ENCODE results near the gene TIMM8A. TPM values are rescaled to one million over a fixed set of nuclear protein-coding genes. Genes with fewer than 3 reads are reported as not detected.

TIMM8A gene, protein sequence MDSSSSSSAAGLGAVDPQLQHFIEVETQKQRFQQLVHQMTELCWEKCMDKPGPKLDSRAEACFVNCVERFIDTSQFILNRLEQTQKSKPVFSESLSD
- 4.9 TPM for total RNA-seq

DNA sequence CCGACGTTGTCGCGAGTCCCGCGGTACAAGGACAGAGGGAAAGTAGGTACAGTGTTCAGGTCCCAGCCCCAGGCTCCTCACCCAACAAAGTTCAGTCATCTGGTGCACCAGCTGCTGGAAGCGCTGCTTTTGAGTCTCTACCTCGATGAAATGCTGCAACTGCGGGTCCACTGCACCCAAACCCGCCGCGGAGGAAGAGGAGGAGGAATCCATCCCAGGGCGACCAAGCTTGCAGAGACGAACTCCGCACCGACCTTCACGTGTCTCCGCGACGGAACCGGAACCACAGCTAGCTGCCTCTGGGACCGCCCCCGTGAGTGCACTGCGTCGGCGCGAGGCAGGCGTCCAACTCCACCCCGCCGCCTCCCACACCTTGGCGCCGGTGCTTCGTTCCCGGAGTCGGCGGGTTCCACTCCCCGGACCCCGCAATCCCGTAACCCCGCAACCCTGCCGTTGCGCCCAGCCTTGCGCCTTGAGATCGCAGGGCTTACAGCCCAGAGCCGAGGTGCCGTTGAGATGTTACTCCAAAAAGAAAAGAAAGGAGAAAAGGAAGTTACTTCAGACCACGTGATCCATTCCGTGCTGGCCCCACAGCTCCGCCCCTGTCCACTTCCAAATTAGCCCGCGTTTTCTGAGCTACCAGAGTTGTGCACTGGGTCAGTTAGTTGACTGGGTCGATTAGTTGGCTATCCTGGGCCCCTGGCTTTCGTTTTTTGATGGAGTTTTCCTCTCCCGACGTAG lies at the start of gene TIMM8A:
Gene TIMM8A, minus strand, starts transcription at position 291 of the 741 bp plus-strand sequence. Its CDS starts 78 bp downstream, at position 213.
- DNase-seq (ENCODE audit: low spot score in 2 of 2): peak; percentile 49 to 74
- FAIRE-seq: no peak

DNA sequence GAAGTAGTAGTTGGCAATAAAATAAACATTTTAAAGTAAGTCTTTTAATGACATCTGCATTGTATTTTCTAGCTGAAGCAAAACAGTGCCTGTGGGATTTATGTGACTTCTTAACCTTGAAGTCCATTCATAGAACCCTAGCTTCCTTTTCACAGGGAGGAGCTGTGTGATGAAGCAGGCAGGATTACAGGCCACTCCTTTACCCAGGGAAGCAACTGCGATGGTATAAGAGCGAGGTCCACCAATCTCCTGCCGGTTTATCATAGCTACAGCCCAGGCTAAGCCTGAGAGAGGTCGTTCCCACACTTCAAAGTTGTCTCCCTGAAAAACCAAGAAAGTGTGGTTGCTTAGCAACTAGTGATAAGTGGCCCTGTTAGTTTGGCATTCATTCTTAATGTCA lies 49.2 kb upstream of the TIMM8A start:
- DNase-seq (ENCODE audit: low spot score in 2 of 2): no peak
- FAIRE-seq: no peak

DNA sequence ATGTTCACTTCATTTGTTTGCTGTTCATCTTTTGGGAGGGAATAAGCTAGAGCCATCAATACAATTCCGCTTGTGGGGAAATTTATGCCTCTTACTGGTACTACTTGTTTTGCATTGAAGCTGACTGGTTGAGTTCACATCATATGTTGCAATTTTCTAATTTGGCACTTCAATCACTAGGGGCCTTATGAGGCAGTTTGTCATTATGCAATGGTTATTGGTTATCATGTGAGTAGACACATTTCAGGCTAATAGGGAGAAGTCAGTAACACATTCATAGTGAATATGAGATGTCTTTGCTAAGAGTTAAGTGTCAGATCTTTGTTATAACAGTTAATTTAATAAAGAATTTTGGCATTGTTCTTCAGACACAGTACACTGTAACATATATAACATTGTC lies 47.2 kb upstream of the TIMM8A start:
- FAIRE-seq (no peak), DNase-seq (ENCODE audit: low spot score in 2 of 2) (no peak)

DNA sequence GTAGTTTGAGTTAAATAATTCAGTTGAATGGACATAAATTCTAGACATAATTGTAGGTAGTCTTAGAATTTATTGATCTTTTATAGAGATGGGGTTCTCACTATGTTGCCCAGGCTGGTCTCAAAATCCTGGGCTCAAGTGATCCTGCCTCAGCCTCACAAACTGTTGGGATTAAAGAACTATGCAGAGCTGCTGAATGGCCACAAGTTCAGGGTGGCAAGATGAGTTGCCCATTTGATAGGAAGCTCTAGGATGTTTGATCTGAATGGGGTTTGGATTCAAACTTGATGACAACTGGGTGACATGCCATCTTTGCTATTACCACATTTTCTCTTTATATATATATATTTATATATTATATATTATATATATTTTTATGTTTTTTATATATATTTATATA lies 45.8 kb upstream of the TIMM8A start:
- no peak for FAIRE-seq
- DNase-seq (ENCODE audit: low spot score in 2 of 2): no peak

DNA sequence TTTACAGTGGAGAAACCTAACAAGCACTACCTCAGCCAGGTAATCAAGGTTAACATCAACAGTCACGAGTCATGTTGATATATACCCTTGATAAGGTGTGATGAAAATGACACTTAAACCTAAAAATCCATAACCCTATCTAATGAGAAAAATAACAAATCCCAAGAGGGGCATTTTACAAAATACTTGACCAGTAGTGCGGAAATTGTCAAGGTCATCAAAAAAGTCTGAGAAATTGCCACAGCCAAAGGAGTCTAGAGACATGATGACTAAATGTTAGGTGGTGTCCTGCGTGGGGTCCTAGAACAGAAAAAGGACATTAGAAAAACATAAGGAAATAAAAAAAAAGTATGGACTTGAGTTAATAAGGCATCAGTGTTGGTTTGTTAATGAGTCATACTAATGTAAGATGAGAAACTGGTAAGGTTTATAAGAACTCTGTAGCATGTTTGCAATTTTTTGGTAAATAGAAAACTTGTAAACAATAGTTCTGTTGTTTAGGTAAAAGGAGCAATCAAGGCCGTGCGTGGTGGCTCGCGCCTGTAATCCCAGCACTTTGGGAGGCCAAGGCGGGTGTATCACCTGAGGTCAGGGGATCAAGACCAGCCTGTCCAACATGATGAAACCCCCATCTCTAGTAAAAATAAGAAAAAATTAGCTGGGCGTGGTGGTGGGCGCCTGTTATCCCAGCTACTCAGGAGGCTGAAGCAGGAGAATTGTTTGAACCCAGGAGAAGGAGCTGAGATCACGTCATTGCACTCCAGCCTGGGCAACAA lies 45.2 kb upstream of the TIMM8A start:
- FAIRE-seq: no peak
- DNase-seq (ENCODE audit: low spot score in 2 of 2): no peak

DNA sequence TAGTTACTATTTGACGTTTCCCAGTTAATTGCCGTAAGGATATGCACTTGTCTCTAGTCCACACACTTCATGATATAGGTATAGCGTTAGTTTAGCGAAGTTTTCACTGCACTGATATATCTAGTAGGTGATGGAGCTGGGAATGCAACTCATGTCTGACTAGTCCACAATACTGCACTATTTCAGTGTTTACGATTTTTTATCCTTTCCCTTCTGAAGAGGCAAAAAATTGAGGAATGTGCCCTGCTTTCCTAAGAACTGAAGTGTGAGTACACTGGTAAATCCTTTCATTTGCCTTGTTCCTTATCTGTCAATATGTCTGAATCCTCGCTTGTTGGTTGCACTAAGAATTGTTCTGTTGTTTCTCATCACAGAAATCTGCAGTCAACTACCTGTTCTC lies 43.3 kb upstream of the TIMM8A start:
- DNase-seq (ENCODE audit: low spot score in 2 of 2): no peak
- FAIRE-seq: no peak

DNA sequence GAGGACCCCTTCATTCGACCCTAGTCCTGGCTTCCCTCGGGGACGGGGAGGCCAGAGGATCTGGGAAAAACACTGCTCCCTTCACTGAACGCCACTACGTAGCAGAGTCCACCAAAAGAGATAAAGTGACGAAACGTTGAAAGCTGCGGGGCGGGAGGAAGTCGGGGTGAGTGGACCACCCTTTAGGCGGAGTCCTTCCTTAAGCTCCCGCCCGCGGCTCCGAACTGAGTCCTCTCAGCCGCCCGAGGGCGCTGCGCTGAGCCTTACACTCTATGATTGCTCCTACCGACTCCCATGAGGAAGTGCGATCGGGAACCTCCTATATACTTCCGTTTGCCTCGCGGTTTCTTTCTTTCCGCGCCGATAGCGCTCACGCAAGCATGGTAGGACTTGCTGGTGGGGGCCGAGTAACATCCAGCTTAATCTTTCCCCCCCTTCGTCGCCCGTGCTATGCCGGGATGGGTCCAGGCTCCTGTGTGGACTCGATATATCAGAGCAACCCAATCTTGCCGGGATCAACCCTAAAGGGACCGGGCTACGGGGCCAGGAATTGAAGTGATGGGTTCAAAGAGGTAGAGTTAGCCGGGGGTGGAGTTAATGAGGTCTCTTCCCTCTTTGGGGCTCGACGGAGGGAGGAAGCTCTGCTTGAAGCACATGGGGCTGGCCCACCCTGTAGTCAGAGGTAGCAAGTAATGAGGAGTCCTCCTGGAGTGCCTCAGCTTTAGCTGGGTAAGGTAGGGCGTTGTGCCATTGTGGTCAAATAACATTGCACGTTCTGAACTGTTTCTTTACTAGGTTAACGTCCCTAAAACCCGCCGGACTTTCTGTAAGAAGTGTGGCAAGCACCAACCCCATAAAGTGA lies 42.4 kb upstream of the TIMM8A start, which contains the start of gene RPL36A:
Gene RPL36A, plus strand, starts transcription at position 348 of the 862 bp plus-strand sequence. Its CDS starts 33 bp downstream, at position 381.
- DNase-seq (ENCODE audit: low spot score in 2 of 2): peak in 1 of 2 donors; percentile 65
- no peak for FAIRE-seq

DNA sequence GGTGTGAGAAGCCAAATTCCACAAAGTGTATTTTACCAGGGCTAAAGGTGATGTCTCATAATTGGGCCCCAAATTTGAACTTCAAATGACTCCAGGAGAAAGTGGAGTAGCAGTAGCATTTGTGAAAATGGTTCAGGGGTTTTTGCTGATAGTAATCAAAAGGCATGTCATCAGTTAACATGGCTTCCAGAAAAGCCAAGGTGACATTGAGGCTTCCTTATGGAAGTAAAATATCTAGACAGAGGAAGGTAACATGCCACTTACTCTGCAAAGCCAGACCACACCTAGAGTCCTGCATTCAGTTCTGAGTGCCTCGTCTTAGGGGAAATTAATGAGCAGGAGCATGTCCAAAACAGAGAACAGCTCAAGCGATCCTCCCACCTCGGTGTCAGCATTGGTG lies 40.1 kb upstream of the TIMM8A start:
- FAIRE-seq: no peak
- DNase-seq (ENCODE audit: low spot score in 2 of 2): no peak

DNA sequence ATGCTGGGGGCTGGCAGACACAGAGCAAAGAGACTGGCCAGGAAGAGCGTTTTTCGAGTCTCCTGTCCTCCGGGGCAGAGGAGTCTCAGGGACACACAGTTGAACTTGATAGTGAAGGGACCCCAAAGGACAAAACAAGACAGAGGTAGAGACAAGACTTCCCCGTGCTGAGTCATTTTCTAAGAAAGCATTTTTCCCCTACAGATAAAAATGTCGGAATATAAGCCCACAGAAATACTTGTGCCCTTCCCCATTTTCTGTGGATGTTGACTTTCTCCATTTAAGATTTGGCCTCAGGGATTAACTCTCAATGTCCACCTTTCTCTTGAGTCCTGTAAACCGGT lies 38.0 kb upstream of the TIMM8A start:
- FAIRE-seq (no peak), DNase-seq (ENCODE audit: low spot score in 2 of 2) (no peak)

DNA sequence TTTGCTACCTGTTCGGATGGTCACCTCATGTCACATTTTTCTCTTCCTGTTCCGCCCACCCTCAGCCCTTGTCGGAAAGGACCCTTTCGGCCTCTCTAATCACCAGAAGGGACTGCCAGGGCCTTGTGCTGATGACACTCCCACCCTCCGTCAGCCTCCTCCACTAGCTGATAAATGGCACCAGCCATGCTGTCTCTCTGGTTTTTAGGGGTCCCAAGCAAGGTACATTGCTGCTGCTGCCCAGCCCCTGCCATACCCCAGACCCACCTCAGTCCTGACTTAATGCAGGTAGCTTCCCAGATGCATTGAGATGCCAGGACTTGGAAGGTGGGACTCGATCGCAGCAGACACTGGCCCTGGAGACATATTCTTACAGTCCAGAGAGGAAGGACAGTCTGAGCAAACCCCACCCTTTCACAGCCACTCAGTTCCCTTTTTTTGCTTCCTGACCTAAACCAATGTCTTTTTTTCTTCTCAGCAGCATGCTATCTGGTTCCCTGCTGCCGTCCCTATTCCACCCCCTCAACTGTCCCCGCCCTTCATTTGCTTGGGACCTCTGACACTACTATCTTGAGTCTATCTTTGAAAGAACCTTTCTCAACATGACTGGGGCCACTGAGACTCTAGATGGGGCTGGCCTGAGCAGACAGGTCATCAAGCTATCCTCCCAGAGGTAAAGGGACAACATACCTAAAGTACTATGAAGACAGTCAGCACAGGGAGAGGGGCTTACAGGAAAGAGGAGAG lies 37.4 kb upstream of the TIMM8A start, which contains the start of gene BTK:
Gene BTK, minus strand, starts transcription at position 397 of the 747 bp plus-strand sequence. CDS start 10,907 bp downstream, outside the sequence.
- FAIRE-seq: no peak

DNA sequence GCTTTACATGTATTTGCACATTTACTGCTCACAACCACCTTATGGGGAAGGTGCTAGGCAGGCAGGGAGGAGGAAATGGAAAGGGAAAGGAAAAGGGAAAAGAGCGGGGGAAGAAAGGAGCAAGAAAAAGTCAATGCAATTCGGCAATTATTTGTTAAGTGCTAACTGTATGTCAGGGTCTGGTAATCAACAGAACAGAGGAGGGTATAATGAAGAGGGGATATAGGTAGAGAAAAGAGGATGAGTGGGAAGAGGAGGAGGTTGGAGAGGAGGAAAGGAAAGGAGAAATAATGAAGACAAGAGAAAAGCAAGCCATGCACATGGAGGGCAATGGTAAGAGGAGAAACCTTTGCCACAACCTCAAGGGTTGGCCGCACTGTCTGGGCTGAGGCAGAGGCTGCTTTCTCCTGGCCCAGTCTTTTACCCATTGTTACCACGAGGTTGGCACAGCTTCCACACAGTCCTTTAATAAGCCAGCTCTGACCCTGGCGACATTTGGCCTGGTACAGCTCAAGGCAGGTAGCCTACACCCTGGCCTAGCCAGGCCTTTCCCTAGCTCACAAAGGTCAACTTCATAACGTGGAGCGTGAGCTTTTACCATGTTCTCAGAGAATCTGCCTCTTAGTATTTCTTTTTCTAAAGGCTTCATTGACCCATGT lies 36.6 kb upstream of the TIMM8A start:
- DNase-seq (ENCODE audit: low spot score in 2 of 2) (no peak), FAIRE-seq (no peak)

More for the DNA sequence above, 37.4 kb upstream of the TIMM8A start, which contains the start of gene BTK:
- DNase-seq (ENCODE audit: low spot score in 2 of 2): no peak

DNA sequence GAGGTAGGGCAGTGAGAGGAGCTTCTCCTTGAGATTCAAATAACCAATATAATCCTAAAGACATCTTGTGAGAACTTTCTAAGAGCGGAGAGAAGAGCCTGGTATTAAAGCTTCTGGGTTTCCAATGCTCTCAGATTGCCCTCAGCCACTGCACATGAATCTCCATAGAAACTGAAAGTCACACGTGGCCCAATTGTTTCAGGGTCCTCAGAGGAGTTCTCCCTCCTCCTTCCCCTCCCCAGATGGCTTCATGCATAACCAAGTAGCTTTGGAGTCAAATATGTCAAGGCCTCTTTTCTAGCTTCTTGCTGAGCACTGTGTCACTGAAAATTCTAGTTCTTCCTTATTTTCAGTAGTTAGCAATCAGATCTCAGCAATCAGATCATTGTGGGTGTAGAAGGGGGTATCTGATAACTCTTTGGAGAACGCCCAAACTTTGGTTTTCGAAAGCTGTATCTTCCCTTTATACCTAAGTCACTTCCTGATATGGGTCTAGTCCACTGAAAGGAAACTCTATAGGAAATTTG lies 35.2 kb upstream of the TIMM8A start:
- FAIRE-seq (no peak), DNase-seq (ENCODE audit: low spot score in 2 of 2) (no peak)

DNA sequence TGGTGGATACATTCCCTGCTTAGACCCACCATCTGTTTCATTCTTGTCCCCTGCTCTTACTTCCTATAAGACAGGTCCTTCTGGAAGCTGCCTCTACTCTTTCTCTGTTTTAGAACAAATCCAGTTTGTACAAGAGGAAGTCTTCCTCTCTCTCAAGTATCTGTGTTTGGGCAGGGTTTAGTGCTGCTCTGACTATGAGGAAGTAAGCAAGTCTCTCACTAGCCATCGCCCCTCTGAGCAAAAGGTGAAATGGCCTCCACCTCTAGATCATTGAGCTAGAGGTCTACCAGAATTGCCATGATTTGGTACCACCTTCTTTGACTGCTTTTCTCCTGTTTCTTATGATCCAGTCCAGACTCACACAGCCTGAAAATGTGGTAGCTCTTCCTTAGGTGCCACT lies 29.0 kb upstream of the TIMM8A start:
- no peak for FAIRE-seq
- no peak for DNase-seq (ENCODE audit: low spot score in 2 of 2)

DNA sequence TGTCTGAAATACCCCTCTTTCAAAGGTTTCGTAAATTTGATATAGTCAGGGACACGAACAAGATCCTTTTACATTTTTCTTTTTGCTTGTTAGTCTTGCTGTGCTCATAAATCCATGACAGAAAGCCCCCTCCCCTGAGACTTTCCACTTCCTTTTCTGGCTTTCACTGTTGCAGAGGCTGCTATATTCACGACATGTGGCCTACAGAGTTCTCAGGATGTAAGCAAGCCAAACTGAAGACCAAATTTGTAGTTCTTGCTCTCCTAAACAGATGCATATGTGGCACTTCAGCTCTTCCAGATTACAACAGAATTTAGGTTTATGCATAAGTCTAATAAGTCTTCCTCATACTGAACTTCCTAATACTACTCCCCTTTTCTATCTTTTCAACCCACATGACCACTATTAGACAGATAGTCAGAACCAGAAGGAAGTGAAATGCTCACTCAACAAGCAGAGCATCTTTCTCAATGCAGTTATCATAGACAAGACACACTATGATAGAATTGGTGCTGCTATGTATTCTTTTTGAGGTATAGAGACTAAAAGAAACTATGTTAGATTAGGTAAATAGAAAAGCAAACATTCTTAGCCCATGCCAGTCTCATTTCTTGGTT lies 22.5 kb upstream of the TIMM8A start:
- no peak for FAIRE-seq

DNA sequence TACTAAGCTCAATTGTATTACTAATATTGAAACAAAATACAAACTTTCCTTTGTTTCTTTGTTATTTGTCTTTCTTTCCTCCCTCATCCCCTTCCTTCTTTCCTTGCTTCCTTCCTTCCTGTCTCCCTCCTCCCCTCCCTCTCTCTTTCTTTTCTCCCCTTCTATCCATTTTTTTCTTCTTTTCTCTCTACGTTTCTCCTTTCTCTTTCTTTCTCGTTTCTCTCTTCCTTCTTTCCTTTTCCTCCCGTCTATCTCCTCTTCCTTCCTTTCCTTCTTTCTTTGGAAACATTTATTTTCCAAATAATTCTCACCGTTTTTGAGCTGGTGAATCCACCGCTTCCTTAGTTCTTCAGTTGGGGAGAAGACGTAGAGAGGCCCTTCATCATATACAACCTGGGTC lies 21.1 kb upstream of the TIMM8A start:
- DNase-seq (ENCODE audit: low spot score in 2 of 2) (no peak), FAIRE-seq (no peak)

More for the DNA sequence above, 22.5 kb upstream of the TIMM8A start:
- no peak for DNase-seq (ENCODE audit: low spot score in 2 of 2)

DNA sequence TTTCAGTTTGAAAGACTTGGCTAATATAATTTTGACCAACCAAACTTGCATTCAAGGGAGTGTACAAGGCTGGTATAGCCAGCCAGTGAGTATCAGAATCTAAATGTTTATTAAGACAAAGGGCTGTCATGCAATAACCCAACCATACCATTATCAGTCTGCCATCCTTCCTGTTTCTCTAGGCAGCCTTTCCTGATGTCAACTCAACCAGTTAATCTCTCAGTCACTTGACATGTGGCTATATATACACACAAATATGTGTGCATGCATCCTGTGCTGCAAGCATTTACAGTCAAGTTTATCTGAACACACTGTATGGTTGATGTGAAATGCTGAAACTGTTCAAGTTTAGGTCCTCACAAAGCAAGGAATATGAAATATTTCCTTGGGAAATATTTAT lies 20.3 kb upstream of the TIMM8A start:
- no peak for DNase-seq (ENCODE audit: low spot score in 2 of 2)
- FAIRE-seq: no peak

DNA sequence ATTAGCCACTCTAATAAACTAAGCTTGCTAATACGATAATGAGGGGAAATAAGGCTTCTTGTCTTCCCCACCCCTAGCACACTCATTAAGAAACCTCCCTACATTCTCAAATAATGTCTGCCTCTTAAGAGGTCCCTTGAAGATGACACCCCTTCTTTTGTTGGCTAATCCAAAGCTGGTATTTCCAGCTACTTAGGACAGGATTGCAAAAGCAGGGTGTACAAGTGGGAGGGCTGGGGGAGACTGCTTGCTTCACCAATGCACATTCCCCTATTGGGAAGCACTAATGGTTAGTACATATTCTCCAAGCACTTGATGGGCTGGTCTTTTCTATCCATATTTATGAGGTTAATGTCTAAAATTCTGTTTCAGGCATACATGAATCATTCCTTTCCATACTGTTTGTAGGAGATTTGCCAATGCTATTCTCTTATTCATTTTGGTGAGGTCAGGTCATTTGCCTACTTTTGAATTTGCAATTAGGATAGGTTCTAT lies 16.8 kb upstream of the TIMM8A start:
- FAIRE-seq: no peak
- DNase-seq (ENCODE audit: low spot score in 2 of 2): no peak

DNA sequence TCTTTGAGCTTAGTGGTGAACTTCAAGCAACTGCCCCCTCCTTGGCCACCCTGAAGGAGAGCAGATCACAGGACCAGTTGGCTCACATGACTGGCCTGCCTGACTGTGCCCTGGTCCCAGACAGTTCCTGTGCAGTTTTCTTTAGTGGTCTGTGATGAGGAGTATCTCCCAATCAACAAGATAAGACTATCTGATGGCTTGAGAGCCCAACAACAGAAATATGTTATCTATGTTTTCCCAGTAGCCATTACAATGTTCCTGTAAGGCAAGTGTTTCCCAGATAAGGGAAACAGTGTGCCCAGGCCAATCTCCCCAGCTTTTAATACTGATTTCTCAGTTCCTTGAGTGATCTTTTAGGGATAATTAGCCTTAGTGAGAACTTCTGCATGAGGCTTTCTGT lies 14.2 kb upstream of the TIMM8A start:
- DNase-seq (ENCODE audit: low spot score in 2 of 2) (no peak), FAIRE-seq (no peak)
